Suprapubic skin (tissue), 4 donors: Measurements from ENCODE around the gene KDM4B. TPM values are rescaled to one million over a fixed set of nuclear protein-coding genes. Genes with fewer than 3 reads are reported as not detected.

Experiments
- DNase-seq, 2 donors: peaks; one replicate each; pipeline ENCODE4 v3.0.0-alpha.2; 2019; ENCODE audit warnings: low spot score in 2 of 2
- H3K27ac ChIP-seq: fragments of 200-600 bp; sonication (generic); one replicate; pipeline ENCODE4 v1.5.1; 2019
- H3K27me3 ChIP-seq: fragments of 200-600 bp; sonication (generic); one replicate; pipeline ENCODE4 v1.5.1; 2019
- H3K36me3 ChIP-seq: fragments of 200-600 bp; sonication (generic); one replicate; pipeline ENCODE4 v1.5.1; 2019
- H3K4me1 ChIP-seq: fragments of 200-600 bp; sonication (generic); one replicate; pipeline ENCODE4 v1.5.1; 2019
- H3K4me3 ChIP-seq: fragments of 200-600 bp; sonication (generic); one replicate; pipeline ENCODE4 v1.5.1; 2019; ENCODE audit warnings: mild to moderate bottlenecking
- H3K9me3 ChIP-seq: fragments of 200-600 bp; sonication (generic); one replicate; pipeline ENCODE4 v1.5.1; 2019
- EP300 ChIP-seq: sonication (generic); formaldehyde crosslinking; IDR thresholded peaks from one replicate; pipeline ENCODE4 v1.6.1; 2017; ENCODE audit warnings: antibody characterized with exemption
- POLR2A ChIP-seq, 2 donors: fragments of 450-650 bp; IDR thresholded peaks; one replicate each; pipeline ENCODE4 v1.6.1; 2017; ENCODE audit warnings: antibody characterized with exemption in 2 of 2, mild to moderate bottlenecking in 2 of 2, moderate library complexity in 2 of 2
- POLR2AphosphoS5 ChIP-seq, 3 donors: sonication (generic); formaldehyde crosslinking; IDR thresholded peaks; one replicate each; pipeline ENCODE4 v1.6.1; 2017; ENCODE audit warnings: antibody characterized with exemption in 3 of 3
- WGBS: methylation state at CpG from one replicate; pipeline ENCODE4 v1.1.5; 2018; 5-methylcytosine and 5-hydroxymethylcytosine counted together
- total RNA-seq, 4 donors: library from RNA; depleted of rRNA; stranded (reverse); fragments of >200 nt; gene quantifications; one replicate each; pipeline ENCODE4 v1.1.0, GENCODE V29; 2016
- TF ChIP-seq, protein P1 (sequence below), 2 donors: fragments of 200-600 bp in 1 of 2; fragments of 450-650 bp in 1 of 2; sonication (generic) in 1 of 2; IDR thresholded peaks; one replicate each; pipeline ENCODE4 v1.5.1; 2016 to 2019; ENCODE audit warnings: antibody characterized with exemption in 2 of 2, mild to moderate bottlenecking in 1 of 2, moderate library complexity in 1 of 2

KDM4B gene
- total RNA-seq, 4 donors from 2014 or later: 34.2 to 82.7 (median 48.7) TPM

GRCh38 chr19:4986056-4986455 lies 17.1 kb downstream of the KDM4B start:
- TF ChIP-seq POLR2AphosphoS5 (IDR thresholded peaks at IDR 0.05): no peak
- TF ChIP-seq POLR2A (IDR thresholded peaks at IDR 0.05): no peak
- TF ChIP-seq, protein P1, sequence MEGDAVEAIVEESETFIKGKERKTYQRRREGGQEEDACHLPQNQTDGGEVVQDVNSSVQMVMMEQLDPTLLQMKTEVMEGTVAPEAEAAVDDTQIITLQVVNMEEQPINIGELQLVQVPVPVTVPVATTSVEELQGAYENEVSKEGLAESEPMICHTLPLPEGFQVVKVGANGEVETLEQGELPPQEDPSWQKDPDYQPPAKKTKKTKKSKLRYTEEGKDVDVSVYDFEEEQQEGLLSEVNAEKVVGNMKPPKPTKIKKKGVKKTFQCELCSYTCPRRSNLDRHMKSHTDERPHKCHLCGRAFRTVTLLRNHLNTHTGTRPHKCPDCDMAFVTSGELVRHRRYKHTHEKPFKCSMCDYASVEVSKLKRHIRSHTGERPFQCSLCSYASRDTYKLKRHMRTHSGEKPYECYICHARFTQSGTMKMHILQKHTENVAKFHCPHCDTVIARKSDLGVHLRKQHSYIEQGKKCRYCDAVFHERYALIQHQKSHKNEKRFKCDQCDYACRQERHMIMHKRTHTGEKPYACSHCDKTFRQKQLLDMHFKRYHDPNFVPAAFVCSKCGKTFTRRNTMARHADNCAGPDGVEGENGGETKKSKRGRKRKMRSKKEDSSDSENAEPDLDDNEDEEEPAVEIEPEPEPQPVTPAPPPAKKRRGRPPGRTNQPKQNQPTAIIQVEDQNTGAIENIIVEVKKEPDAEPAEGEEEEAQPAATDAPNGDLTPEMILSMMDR (IDR thresholded peaks at IDR 0.05): no peak
- TF ChIP-seq EP300: no peak
- Histone ChIP-seq H3K4me3 (no peak overlapping the region), H3K36me3 (no peaks in the 10 kb centered on the region), H3K9me3 (no peaks in the 10 kb centered on the region), H3K27ac (no peak overlapping the region), H3K27me3 (no peaks in the 10 kb centered on the region), H3K4me1 (peaks cover 50% of the 10 kb centered on the region)
- no peak for DNase-seq
- WGBS: 98% methylated on average over 16 of the region's 19 CpGs

DNA sequence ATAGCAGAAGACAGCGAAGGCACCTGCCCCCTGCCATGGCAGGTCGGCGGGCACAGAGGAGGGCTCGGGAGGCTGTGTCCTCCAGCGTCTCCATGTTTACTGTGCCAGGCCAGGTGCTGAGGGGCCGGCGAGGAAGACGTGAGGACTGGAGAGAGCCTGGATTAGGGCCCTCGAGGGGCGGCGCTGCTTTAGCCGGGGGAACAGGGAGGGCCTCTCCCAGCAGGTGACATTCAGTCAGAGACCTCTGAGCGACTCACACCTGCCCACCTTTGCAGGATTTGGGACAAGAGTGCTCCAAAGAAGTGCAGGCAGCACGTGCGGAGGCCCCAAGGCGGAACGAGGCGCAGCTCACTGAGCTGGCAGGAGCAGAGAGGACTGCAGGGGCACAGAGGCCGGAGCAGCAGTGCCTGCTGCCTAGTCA lies 17.6 kb downstream of the KDM4B start:
- no peaks in the 10 kb centered on the region for H3K9me3 ChIP-seq
- no peak for DNase-seq
- TF ChIP-seq, protein P1 (IDR thresholded peaks at IDR 0.05): no peak
- TF ChIP-seq POLR2AphosphoS5 (IDR thresholded peaks at IDR 0.05): no peak
- TF ChIP-seq POLR2A (IDR thresholded peaks at IDR 0.05): no peak
- TF ChIP-seq EP300: no peak
- peaks cover 48% of the 10 kb centered on the region for H3K4me1 ChIP-seq
- WGBS: 86% methylated on average over 17 of the region's 19 CpGs
- H3K27me3 ChIP-seq: no peaks in the 10 kb centered on the region
- H3K36me3 ChIP-seq: no peaks in the 10 kb centered on the region
- no peak overlapping the region for H3K27ac ChIP-seq
- H3K4me3 ChIP-seq: no peak overlapping the region

GRCh38 chr19:4987256-4987655 lies 18.3 kb downstream of the KDM4B start:
- no peaks in the 10 kb centered on the region for H3K27me3 ChIP-seq
- TF ChIP-seq POLR2AphosphoS5 (IDR thresholded peaks at IDR 0.05) (no peak), EP300 (no peak), POLR2A (IDR thresholded peaks at IDR 0.05) (no peak)
- TF ChIP-seq, protein P1 (IDR thresholded peaks at IDR 0.05): no peak
- H3K4me3 ChIP-seq: no peak overlapping the region
- H3K27ac ChIP-seq: no peak overlapping the region
- peaks cover 48% of the 10 kb centered on the region for H3K4me1 ChIP-seq
- H3K36me3 ChIP-seq: no peaks in the 10 kb centered on the region
- no peaks in the 10 kb centered on the region for H3K9me3 ChIP-seq
- WGBS: 62% methylated on average over 11 of the region's 11 CpGs
- no peak for DNase-seq

DNA sequence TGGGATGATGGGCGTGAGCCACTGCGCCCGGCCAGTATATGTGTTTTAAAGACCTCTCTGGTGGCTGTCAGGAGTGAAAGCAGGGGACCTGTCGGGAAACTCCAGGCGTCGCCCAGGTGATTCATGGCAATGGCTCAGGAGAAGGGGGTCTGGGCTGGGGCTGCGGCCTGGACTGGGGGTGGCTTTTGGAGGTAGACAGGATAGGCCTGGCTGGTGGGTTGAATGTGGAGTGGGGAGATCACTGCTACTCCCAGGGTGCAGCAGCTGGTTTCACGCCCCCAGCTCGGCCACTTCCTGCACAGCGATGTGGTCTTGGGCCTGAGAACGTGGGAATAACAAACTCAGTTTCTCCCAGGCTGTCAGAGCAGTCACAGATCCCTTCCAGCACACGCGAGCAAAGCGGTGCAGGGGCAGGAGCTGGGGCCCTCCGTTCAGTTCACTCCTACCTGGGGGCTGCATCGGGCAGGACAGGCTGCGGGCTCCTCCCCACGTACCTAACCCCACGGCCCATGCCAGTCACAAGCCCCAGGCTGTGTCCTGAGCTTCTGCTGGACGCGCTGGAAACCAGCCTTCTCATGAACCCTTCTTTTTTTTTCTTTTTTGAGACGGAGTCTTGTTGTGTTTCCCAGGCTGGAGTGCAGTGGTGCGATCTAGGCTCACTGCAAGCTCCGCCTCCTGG lies 18.9 kb downstream of the KDM4B start:
- DNase-seq: no peak
- Histone ChIP-seq H3K27me3 (no peaks in the 10 kb centered on the region), H3K27ac (no peak overlapping the region), H3K36me3 (no peaks in the 10 kb centered on the region), H3K4me1 (peaks cover 48% of the 10 kb centered on the region), H3K4me3 (no peak overlapping the region), H3K9me3 (no peaks in the 10 kb centered on the region)
- no peak for TF ChIP-seq POLR2A (IDR thresholded peaks at IDR 0.05)
- TF ChIP-seq, protein P1 (IDR thresholded peaks at IDR 0.05): no peak
- 75% methylated on average over 21 of the region's 24 CpGs for WGBS

DNA sequence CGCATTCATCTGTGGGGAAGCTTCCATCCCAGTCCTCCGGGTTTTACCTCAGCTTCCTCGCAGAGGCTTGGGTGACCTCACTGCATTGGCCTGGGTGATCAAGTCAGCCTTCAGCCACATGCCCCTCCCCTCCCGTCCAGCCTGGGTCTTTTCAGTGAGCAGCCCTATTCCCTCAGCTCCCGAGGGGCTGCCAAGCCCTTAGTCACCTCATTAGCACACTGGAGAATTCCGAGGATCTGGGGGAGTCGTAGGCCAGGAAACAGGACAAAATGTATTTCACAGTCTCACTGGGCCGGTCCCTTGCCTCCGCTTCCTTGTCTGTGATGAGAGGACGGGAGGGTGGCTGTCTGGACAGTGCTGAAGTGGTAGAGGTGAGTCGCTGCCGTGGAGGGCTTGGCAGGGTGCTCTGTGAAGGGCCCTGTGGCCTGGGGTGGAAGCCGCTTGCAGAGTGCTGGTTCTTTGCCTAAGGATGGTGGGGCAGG lies 19.9 kb downstream of the KDM4B start:
- WGBS: 53% methylated on average over 13 of the region's 13 CpGs
- Histone ChIP-seq H3K4me1 (peaks cover 47% of the 10 kb centered on the region), H3K4me3 (no peak overlapping the region), H3K36me3 (no peaks in the 10 kb centered on the region), H3K27ac (peak overlapping the region; percentile 56), H3K27me3 (no peaks in the 10 kb centered on the region), H3K9me3 (no peaks in the 10 kb centered on the region)
- peak in 1 of 2 donors; percentile 84 for DNase-seq
- no peak for TF ChIP-seq EP300
- no peak for TF ChIP-seq POLR2A (IDR thresholded peaks at IDR 0.05)
- TF ChIP-seq, protein P1 (IDR thresholded peaks at IDR 0.05): no peak
- no peak for TF ChIP-seq POLR2AphosphoS5 (IDR thresholded peaks at IDR 0.05)
